GM12892 (cell line): Measurements from ENCODE around the gene SPNS2.

ENCODE experiments used
- POLR2A ChIP-seq: IDR thresholded peaks from 2 replicates; pipeline ENCODE4 v1.6.1; 2011; ENCODE audit warnings: low read depth, low read length, control low read depth
- POLR2AphosphoS5 ChIP-seq: IDR thresholded peaks from 2 replicates; pipeline ENCODE4 v1.6.1; 2011; ENCODE audit warnings: low read depth, low read length, control low read depth
- TAF1 ChIP-seq: IDR thresholded peaks from 2 replicates; pipeline ENCODE4 v1.6.1; 2011; ENCODE audit warnings: low read depth, mild to moderate bottlenecking, control low read depth, low read length, borderline replicate concordance

DNA sequence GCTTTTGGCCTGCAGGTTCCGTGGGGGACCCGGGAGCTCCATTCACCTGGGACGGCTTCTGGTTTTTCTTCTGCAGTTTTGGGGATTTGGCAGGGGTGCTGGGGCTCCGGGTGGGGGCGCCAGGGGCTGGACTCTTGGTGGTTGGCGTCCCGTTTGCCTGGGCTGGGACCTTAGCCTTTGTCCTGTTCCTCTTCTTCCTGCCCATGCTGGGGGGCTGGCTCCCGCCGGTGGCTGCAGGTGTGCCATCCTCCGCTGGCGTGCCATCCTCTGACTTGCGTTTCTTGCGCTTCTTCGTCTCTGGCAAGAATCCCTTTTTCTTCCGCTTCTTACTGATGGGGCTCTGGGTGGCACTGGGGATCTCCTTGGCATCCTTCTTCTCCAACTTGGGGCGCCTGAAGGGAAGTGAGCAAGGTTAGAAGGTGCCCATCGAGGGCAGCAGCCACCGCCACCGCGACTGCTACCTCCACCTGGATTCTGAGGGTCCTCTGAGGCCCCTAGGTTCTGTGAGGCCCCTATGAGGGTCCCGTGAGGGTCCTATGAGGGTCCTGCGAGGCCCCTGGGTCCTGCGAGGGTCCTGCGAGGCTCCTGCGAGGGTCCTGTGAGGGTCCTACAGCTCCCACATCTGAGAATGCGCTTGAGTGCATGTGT is 41.0 kb downstream of the SPNS2 start:
- TF ChIP-seq TAF1 (no peak), POLR2A (no peak), POLR2AphosphoS5 (no peak)
